Kidney epithelial cell (primary cell): ENCODE measurements around the gene NXPE2. TPM values are rescaled to one million over a fixed set of nuclear protein-coding genes. Genes with fewer than 3 reads are reported as not detected.

ENCODE experiments used
- DNase-seq: peaks from one replicate; pipeline ENCODE4 v3.0.0-alpha.2; 2010; ENCODE audit warnings: low read depth
- H3K27me3 ChIP-seq: 2 replicates; pipeline ENCODE4 v1.6.0; 2011; ENCODE audit warnings: low read length; ENCODE audit not compliant: control insufficient read depth, insufficient read depth
- H3K36me3 ChIP-seq: 2 replicates; pipeline ENCODE4 v1.5.1; 2011; ENCODE audit warnings: low read length; ENCODE audit not compliant: control insufficient read depth, insufficient read depth
- H3K4me3 ChIP-seq: 2 replicates; pipeline ENCODE4 v1.5.1; 2011; ENCODE audit warnings: low read depth, mild to moderate bottlenecking, control low read depth, low read length
- total RNA-seq: library from RNA; depleted of rRNA; stranded (reverse); fragments of >200 nt; gene quantifications from 2 replicates; pipeline ENCODE4 v1.2.3, GENCODE V29; 2015
- TF ChIP-seq, protein P1 (sequence below): IDR thresholded peaks from 2 replicates; pipeline ENCODE4 v1.5.1; 2011; ENCODE audit warnings: mild to moderate bottlenecking, moderate library complexity, low read length, control low read depth, inconsistent platforms; ENCODE audit not compliant: insufficient read depth, poor library complexity, severe bottlenecking

NXPE2 gene
- total RNA-seq, 1 donor from 2014 or later = not detected

DNA sequence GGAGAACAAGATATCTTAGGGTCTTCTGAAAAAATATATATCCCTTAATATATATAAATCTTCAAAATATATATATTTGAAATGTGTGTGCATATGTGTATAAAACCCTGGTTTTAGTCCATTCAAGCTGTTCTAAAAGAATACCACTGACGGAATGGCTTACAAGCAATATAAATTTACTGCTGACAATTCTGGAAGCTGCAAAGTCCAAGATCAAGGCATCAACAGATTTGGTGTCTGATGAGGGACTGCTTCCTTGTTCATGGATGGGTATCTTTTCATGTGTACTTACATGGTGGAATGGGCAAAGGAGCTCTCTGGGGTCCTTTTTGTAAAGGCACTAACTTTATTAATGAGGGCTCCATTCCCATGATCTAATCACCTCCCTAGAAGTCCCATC, 6.8 kb downstream of the NXPE2 start:
- TF ChIP-seq, protein P1, sequence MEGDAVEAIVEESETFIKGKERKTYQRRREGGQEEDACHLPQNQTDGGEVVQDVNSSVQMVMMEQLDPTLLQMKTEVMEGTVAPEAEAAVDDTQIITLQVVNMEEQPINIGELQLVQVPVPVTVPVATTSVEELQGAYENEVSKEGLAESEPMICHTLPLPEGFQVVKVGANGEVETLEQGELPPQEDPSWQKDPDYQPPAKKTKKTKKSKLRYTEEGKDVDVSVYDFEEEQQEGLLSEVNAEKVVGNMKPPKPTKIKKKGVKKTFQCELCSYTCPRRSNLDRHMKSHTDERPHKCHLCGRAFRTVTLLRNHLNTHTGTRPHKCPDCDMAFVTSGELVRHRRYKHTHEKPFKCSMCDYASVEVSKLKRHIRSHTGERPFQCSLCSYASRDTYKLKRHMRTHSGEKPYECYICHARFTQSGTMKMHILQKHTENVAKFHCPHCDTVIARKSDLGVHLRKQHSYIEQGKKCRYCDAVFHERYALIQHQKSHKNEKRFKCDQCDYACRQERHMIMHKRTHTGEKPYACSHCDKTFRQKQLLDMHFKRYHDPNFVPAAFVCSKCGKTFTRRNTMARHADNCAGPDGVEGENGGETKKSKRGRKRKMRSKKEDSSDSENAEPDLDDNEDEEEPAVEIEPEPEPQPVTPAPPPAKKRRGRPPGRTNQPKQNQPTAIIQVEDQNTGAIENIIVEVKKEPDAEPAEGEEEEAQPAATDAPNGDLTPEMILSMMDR = no peak
- Histone ChIP-seq H3K4me3 (no peak overlapping the region), H3K36me3 (no peaks in the 10 kb centered on the region), H3K27me3 (no peaks in the 10 kb centered on the region)
- DNase-seq = no peak

- TF ChIP-seq, protein P1 = no peak
- DNase-seq = no peak
Observed at GRCh38 chr11:114705280-114706024, 27.1 kb downstream of the NXPE2 start.

GRCh38 chr11:114709960-114710359, 31.6 kb downstream of the NXPE2 start:
- Histone ChIP-seq H3K4me3 (no peak overlapping the region), H3K36me3 (no peaks in the 10 kb centered on the region), H3K27me3 (no peaks in the 10 kb centered on the region)
- DNase-seq = no peak
- TF ChIP-seq, protein P1 = no peak

More at GRCh38 chr11:114705280-114706024, 27.1 kb downstream of the NXPE2 start:
- H3K36me3 ChIP-seq = no peaks in the 10 kb centered on the region
- H3K4me3 ChIP-seq = no peak overlapping the region
- no peaks in the 10 kb centered on the region for H3K27me3 ChIP-seq

DNA sequence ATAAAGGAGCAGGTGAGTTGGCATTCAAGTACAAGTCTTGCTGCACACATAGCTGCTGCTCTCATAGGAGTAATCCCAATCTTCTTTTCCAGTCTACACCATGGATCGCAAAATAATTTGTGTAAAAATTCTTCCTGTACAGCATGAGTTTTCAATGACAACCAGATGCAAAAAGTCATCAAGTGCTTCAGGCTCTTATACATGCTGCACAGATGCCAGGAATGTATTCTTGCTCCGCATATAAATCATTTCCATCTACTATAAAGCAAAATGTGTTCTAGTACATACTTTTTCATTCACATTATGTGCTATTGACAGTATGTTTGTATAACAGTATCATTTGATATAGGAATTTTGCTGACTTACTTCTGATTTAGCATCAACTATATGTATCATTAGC, 35.4 kb downstream of the NXPE2 start:
- Histone ChIP-seq H3K4me3 (no peak overlapping the region), H3K36me3 (no peaks in the 10 kb centered on the region), H3K27me3 (no peaks in the 10 kb centered on the region)
- DNase-seq = no peak
- TF ChIP-seq, protein P1 = no peak

- no peak for DNase-seq
- TF ChIP-seq, protein P1 = no peak
- no peaks in the 10 kb centered on the region for H3K36me3 ChIP-seq
- no peaks in the 10 kb centered on the region for H3K27me3 ChIP-seq
- H3K4me3 ChIP-seq = no peak overlapping the region
Observed at GRCh38 chr11:114719562-114719961, 41.2 kb downstream of the NXPE2 start.
